Large intestine (tissue), 12 donors: ENCODE measurements around the gene L3MBTL4. TPM values are rescaled to one million over a fixed set of nuclear protein-coding genes. Genes with fewer than 3 reads are reported as not detected.

Source experiments
- DNase-seq, 2 donors: peaks; one replicate each; pipeline versions ENCODE4 v3.0.0 to v3.0.0-alpha.2; 2013
- H3K27ac ChIP-seq: one replicate; pipeline ENCODE4 v1.5.1; 2013; ENCODE audit warnings: low read length
- H3K27me3 ChIP-seq: 2 replicates; pipeline ENCODE4 v1.6.1; 2013; ENCODE audit warnings: low read length; ENCODE audit not compliant: control insufficient read depth, insufficient read depth
- H3K36me3 ChIP-seq: 2 replicates; pipeline ENCODE4 v1.6.1; 2013; ENCODE audit warnings: low read length; ENCODE audit not compliant: control insufficient read depth, insufficient read depth
- H3K4me1 ChIP-seq: one replicate; pipeline ENCODE4 v1.6.1; 2013; ENCODE audit warnings: low read length; ENCODE audit not compliant: control insufficient read depth, insufficient read depth
- H3K4me3 ChIP-seq: one replicate; pipeline ENCODE4 v1.5.1; 2013; ENCODE audit warnings: low read length
- H3K9me3 ChIP-seq: one replicate; pipeline ENCODE4 v1.6.1; 2013; ENCODE audit warnings: mild to moderate bottlenecking, low read depth, low read length, moderate library complexity; ENCODE audit not compliant: control insufficient read depth
- WGBS: methylation state at CpG from one replicate; pipeline ENCODE4 v1.1.5; 2013; ENCODE audit warnings: low lambda C conversion rate; ENCODE audit not compliant: insufficient coverage; 5-methylcytosine and 5-hydroxymethylcytosine counted together
- long read RNA-seq, 11 donors: transcript quantifications; one replicate each; lab custom pipeline, GENCODE V29; 2026
- polyA plus RNA-seq: library from polyadenylated mRNA; unstranded; fragments of 120-200 nt; gene quantifications from one replicate; pipeline ENCODE4 v1.2.1, GENCODE V29; 2013

The L3MBTL4 gene
- 4.0 TPM for polyA plus RNA-seq
- long read RNA-seq, donor 1: 0 reads
- long read RNA-seq, donor 2: 0 reads
- long read RNA-seq, donor 3: 0 reads
- long read RNA-seq, donor 4: 0 reads
- long read RNA-seq, donor 5, partial matches to known transcripts: 0 of 1 reads
- long read RNA-seq, donor 5, other reads (novel, unspliced or antisense): 0 of 1 reads
- long read RNA-seq, donor 6: 0 reads
- long read RNA-seq, donor 7: 0 reads
- long read RNA-seq, donor 8: 0 reads
- long read RNA-seq, donor 9: 0 reads
- long read RNA-seq, donor 10, partial matches to known transcripts: 0 of 1 reads
- long read RNA-seq, donor 10, other reads (novel, unspliced or antisense): 0 of 1 reads
- long read RNA-seq, donor 11: 0 reads

- DNase-seq: peak; percentile 10 to 71
- peak within 1 kb of the TSS; percentile 81 for H3K4me3 ChIP-seq
- H3K36me3 ChIP-seq: no peaks in the 10 kb centered on the region
- WGBS: 0% methylated on average over 1 of the region's 67 CpGs
- no peaks in the 10 kb centered on the region for H3K9me3 ChIP-seq
- H3K27me3 ChIP-seq: peaks cover 22% of the 10 kb centered on the region
- H3K27ac ChIP-seq: peak within 1 kb of the TSS; percentile 62
- no peaks in the 10 kb centered on the region for H3K4me1 ChIP-seq
Measured at GRCh38 chr18:6414723-6415417, at the start of gene L3MBTL4. Gene L3MBTL4 (minus strand): TSS chr18:6414911. CDS start chr18:6311625, 103,286 bp downstream.

DNA sequence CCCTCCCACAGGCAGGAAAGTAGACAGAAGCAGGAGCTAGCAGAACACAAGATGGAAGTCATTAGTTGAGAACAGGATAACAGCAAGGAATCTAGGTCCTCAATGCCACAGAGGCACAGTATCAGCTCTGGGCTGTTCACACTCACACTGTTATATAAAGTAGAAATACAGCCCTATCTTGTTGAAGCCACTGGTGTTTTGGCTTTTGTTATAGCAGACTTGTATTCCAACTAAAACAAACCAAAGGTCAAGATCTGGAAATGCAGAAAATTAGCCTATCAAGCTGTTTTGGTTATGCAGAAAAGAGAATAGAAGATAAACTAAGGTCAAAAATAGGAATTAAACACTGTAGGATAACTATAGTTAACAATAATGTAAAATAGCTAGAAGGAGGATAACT lies 37.5 kb upstream of the L3MBTL4 start:
- Histone ChIP-seq H3K9me3 (no peaks in the 10 kb centered on the region), H3K27ac (no peak overlapping the region), H3K36me3 (no peaks in the 10 kb centered on the region), H3K4me3 (no peak overlapping the region), H3K4me1 (no peaks in the 10 kb centered on the region), H3K27me3 (no peaks in the 10 kb centered on the region)
- DNase-seq: no peak

- no peak overlapping the region for H3K4me3 ChIP-seq
- no peaks in the 10 kb centered on the region for H3K36me3 ChIP-seq
- 83% methylated on average over 2 of the region's 5 CpGs for WGBS
- no peaks in the 10 kb centered on the region for H3K4me1 ChIP-seq
- H3K27ac ChIP-seq: no peak overlapping the region
- H3K27me3 ChIP-seq: peaks cover 4% of the 10 kb centered on the region
- H3K9me3 ChIP-seq: peaks cover 3% of the 10 kb centered on the region
- no peak for DNase-seq
Measured at GRCh38 chr18:6449213-6449612, 34.5 kb upstream of the L3MBTL4 start.

- Histone ChIP-seq H3K36me3 (no peaks in the 10 kb centered on the region), H3K4me3 (no peak overlapping the region), H3K27me3 (peaks cover 6% of the 10 kb centered on the region), H3K9me3 (peaks cover 3% of the 10 kb centered on the region), H3K4me1 (no peaks in the 10 kb centered on the region), H3K27ac (no peak overlapping the region)
- DNase-seq: no peak
- no CpG with 5 or more reads among the region's 2 CpGs for WGBS
Measured at GRCh38 chr18:6444466-6445228, 29.9 kb upstream of the L3MBTL4 start.

GRCh38 chr18:6441200-6441599 lies 26.5 kb upstream of the L3MBTL4 start:
- Histone ChIP-seq H3K9me3 (peaks cover 2% of the 10 kb centered on the region), H3K27me3 (peaks cover 6% of the 10 kb centered on the region), H3K4me3 (no peak overlapping the region), H3K27ac (no peak overlapping the region), H3K36me3 (no peaks in the 10 kb centered on the region), H3K4me1 (no peaks in the 10 kb centered on the region)
- DNase-seq: no peak
- WGBS: no CpG with 5 or more reads among the region's 2 CpGs

- 88% methylated on average over 6 of the region's 13 CpGs for WGBS
- no peaks in the 10 kb centered on the region for H3K27me3 ChIP-seq
Measured at GRCh38 chr18:6437937-6438818, 23.5 kb upstream of the L3MBTL4 start.

GRCh38 chr18:6435731-6436130 lies 21.0 kb upstream of the L3MBTL4 start:
- DNase-seq: no peak
- H3K27ac ChIP-seq: no peak overlapping the region
- no peak overlapping the region for H3K4me3 ChIP-seq
- H3K4me1 ChIP-seq: no peaks in the 10 kb centered on the region
- 67% methylated on average over 1 of the region's 1 CpG for WGBS
- no peaks in the 10 kb centered on the region for H3K9me3 ChIP-seq
- H3K36me3 ChIP-seq: no peaks in the 10 kb centered on the region
- H3K27me3 ChIP-seq: no peaks in the 10 kb centered on the region

More at GRCh38 chr18:6437937-6438818, 23.5 kb upstream of the L3MBTL4 start:
- Histone ChIP-seq H3K36me3 (no peaks in the 10 kb centered on the region), H3K9me3 (no peaks in the 10 kb centered on the region), H3K4me3 (no peak overlapping the region), H3K27ac (no peak overlapping the region), H3K4me1 (no peaks in the 10 kb centered on the region)
- no peak for DNase-seq

- H3K4me1 ChIP-seq: no peaks in the 10 kb centered on the region
- H3K9me3 ChIP-seq: no peaks in the 10 kb centered on the region
- no peak overlapping the region for H3K4me3 ChIP-seq
- no peaks in the 10 kb centered on the region for H3K27me3 ChIP-seq
- no peak overlapping the region for H3K27ac ChIP-seq
- 87% methylated on average over 3 of the region's 6 CpGs for WGBS
- H3K36me3 ChIP-seq: no peaks in the 10 kb centered on the region
- DNase-seq: no peak
Measured at GRCh38 chr18:6434987-6435709, 20.4 kb upstream of the L3MBTL4 start.

- 78% methylated on average over 1 of the region's 5 CpGs for WGBS
- Histone ChIP-seq H3K27me3 (no peaks in the 10 kb centered on the region), H3K4me3 (no peak overlapping the region), H3K4me1 (no peaks in the 10 kb centered on the region), H3K9me3 (no peaks in the 10 kb centered on the region), H3K27ac (no peak overlapping the region), H3K36me3 (no peaks in the 10 kb centered on the region)
- no peak for DNase-seq
Measured at GRCh38 chr18:6434481-6434880, 19.8 kb upstream of the L3MBTL4 start.
